HCT116 (cell line): Measurements from ENCODE around the gene SPESP1. TPM values are rescaled to one million over a fixed set of nuclear protein-coding genes. Genes with fewer than 3 reads are reported as not detected.

Experiments
- ATAC-seq: fragments of 200-7000 bp; cut with Tn5 transposase; 2 replicates; pipeline ENCODE4 v1.9.1; 2020; ENCODE audit warnings: mild to moderate bottlenecking, moderate library complexity
- BruUV-seq: library from RNA; stranded (reverse); fragments of 400-500 nt; replicated peaks from 2 replicates; lab custom pipeline; 2021; lab: Mats Ljungman, UMichigan
- CTCF ChIA-PET: fragments of 300-600 bp; sonication (Branson Sonifier 250); formaldehyde crosslinking; loops from one replicate; lab custom pipeline; 2021; ENCODE audit warnings: antibody characterized with exemption; lab: Charles Lee
- POLR2A ChIA-PET: fragments of 300-600, 350-600 bp; sonication (Branson Sonifier 250); formaldehyde crosslinking; loops from one replicate; lab custom pipeline; 2021; ENCODE audit warnings: antibody characterized with exemption; lab: Charles Lee
- RAD21 ChIA-PET, 2 experiments: fragments of 300-600 bp; sonication (Branson Sonifier 250); formaldehyde crosslinking; loops; one replicate each; lab custom pipeline; 2023; ENCODE audit warnings: low total read pairs in 2 of 2; ENCODE audit not compliant: uncharacterized antibody in 2 of 2, unreplicated experiment in 2 of 2, low non-redundant PET in 1 of 2; lab: Charles Lee
- DNase-seq: peaks from one replicate; pipeline ENCODE4 v3.0.0-alpha.2; 2010; ENCODE audit warnings: low read depth, low spot score
- H2AFZ ChIP-seq: fragments of 200-600 bp; shearing (Covaris generic), sonication (generic); 2 replicates; pipeline ENCODE4 v1.6.1; 2017; ENCODE audit warnings: low read depth, mixed run types, mixed read lengths, antibody characterized with exemption, low read length; ENCODE audit not compliant: poor library complexity, severe bottlenecking
- H3K27ac ChIP-seq: 2 replicates; pipeline ENCODE4 v1.5.1; 2012; ENCODE audit warnings: low read depth, low read length
- H3K27me3 ChIP-seq: fragments of 200-600 bp; sonication (generic); 2 replicates; pipeline ENCODE4 v1.6.1; 2016; ENCODE audit warnings: mixed run types, low read length, mixed read lengths; ENCODE audit not compliant: insufficient read depth
- H3K36me3 ChIP-seq, 2 experiments: fragments of 200-500 bp in 1 of 2; fragments of 200-600 bp in 1 of 2; sonication (Bioruptor generic) in 1 of 2; sonication (generic) in 1 of 2; 2 replicates each; pipeline versions ENCODE4 v1.5.1 to v1.6.1; 2014 to 2016; ENCODE audit warnings: low read length in 2 of 2, inconsistent platforms in 1 of 2, mixed read lengths in 1 of 2, mixed run types in 1 of 2; ENCODE audit not compliant: insufficient read depth in 2 of 2, control insufficient read depth in 1 of 2
- H3K4me1 ChIP-seq, 2 experiments: fragments of 200-600 bp in 1 of 2; sonication (generic) in 1 of 2; 2 replicates each; pipeline versions ENCODE4 v1.5.1 to v1.6.1; 2012 to 2017; ENCODE audit warnings: low read length in 2 of 2, inconsistent platforms in 1 of 2, mild to moderate bottlenecking in 1 of 2, mixed read lengths in 1 of 2, mixed run types in 1 of 2, moderate library complexity in 1 of 2; ENCODE audit not compliant: insufficient read depth in 2 of 2, control insufficient read depth in 1 of 2
- H3K4me2 ChIP-seq: fragments of 200-600 bp; sonication (generic); 2 replicates; pipeline ENCODE4 v1.6.1; 2017; ENCODE audit warnings: mixed run types, low read length, mixed read lengths
- H3K4me3 ChIP-seq, 2 experiments: fragments of 200-600 bp in 1 of 2; sonication (generic) in 1 of 2; replicated peaks in 1 of 2; 2 replicates each; pipeline ENCODE4 v1.5.1; 2011 to 2016; ENCODE audit warnings: low read length in 2 of 2, control low read depth in 1 of 2, low read depth in 1 of 2, mild to moderate bottlenecking in 1 of 2, mixed read lengths in 1 of 2, mixed run types in 1 of 2
- H3K79me2 ChIP-seq: fragments of 200-600 bp; sonication (generic); 2 replicates; pipeline ENCODE4 v1.6.1; 2017; ENCODE audit warnings: mild to moderate bottlenecking, mixed run types, low read length, moderate library complexity, mixed read lengths; ENCODE audit not compliant: insufficient read depth
- H3K9ac ChIP-seq: fragments of 200-600 bp; sonication (generic); 2 replicates; pipeline ENCODE4 v1.6.1; 2016; ENCODE audit warnings: low read length, mixed read lengths
- H3K9me2 ChIP-seq: fragments of 200-600 bp; sonication (generic), shearing (Covaris generic); 2 replicates; pipeline ENCODE4 v1.6.1; 2017; ENCODE audit warnings: mixed run types, mild to moderate bottlenecking, moderate library complexity; ENCODE audit not compliant: insufficient read depth
- H3K9me3 ChIP-seq, 2 experiments: fragments of 200-500 bp in 1 of 2; fragments of 200-600 bp in 1 of 2; sonication (Bioruptor generic) in 1 of 2; sonication (generic) in 1 of 2; 2 replicates each; pipeline ENCODE4 v1.6.1; 2014 to 2017; ENCODE audit warnings: low read length in 2 of 2, mixed read lengths in 2 of 2, inconsistent platforms in 1 of 2, low read depth in 1 of 2, mild to moderate bottlenecking in 1 of 2, mixed run types in 1 of 2, moderate library complexity in 1 of 2; ENCODE audit not compliant: control insufficient read depth in 1 of 2, insufficient read depth in 1 of 2
- H4K20me1 ChIP-seq: fragments of 200-600 bp; sonication (generic), shearing (Covaris generic); 2 replicates; pipeline ENCODE4 v1.6.1; 2017; ENCODE audit warnings: mixed run types, mild to moderate bottlenecking, moderate library complexity; ENCODE audit not compliant: insufficient read depth
- ATF3 ChIP-seq: IDR thresholded peaks from 2 replicates; pipeline ENCODE4 v1.6.1; 2012
- CBX3 ChIP-seq: IDR thresholded peaks from 2 replicates; pipeline ENCODE4 v1.6.1; 2012; ENCODE audit warnings: low read depth
- CEBPB ChIP-seq: IDR thresholded peaks from 2 replicates; pipeline ENCODE4 v1.6.1; 2012; ENCODE audit warnings: low read depth
- CTCF ChIP-seq, 3 experiments: fragments of 200-600 bp in 1 of 3; sonication (generic) in 1 of 3; IDR thresholded peaks in 2 of 3; conservative IDR thresholded peaks in 1 of 3; 2 replicates each; pipeline ENCODE4 v1.5.1; 2012 to 2017; ENCODE audit warnings: low read depth in 2 of 3, low read length in 2 of 3, antibody characterized with exemption in 1 of 3, borderline replicate concordance in 1 of 3, control low read depth in 1 of 3, mild to moderate bottlenecking in 1 of 3, mixed read lengths in 1 of 3, mixed run types in 1 of 3, moderate library complexity in 1 of 3; ENCODE audit not compliant: insufficient read depth in 1 of 3
- EGR1 ChIP-seq: IDR thresholded peaks from 2 replicates; pipeline ENCODE4 v1.6.1; 2012; ENCODE audit warnings: low read depth
- ELF1 ChIP-seq: IDR thresholded peaks from 2 replicates; pipeline ENCODE4 v1.6.1; 2012; ENCODE audit warnings: low read depth, borderline replicate concordance
- EZH2 ChIP-seq: fragments of 200-600 bp; sonication (generic); IDR thresholded peaks from 2 replicates; pipeline ENCODE4 v1.6.1; 2017; ENCODE audit warnings: antibody characterized with exemption, mixed run types
- EZH2phosphoT487 ChIP-seq: fragments of 200-600 bp; IDR thresholded peaks from 2 replicates; pipeline ENCODE4 v1.6.1; 2018; ENCODE audit warnings: antibody characterized with exemption, borderline replicate concordance
- FOSL1 ChIP-seq: IDR thresholded peaks from 2 replicates; pipeline ENCODE4 v1.6.1; 2012; ENCODE audit warnings: low read depth
- JUND ChIP-seq: IDR thresholded peaks from 2 replicates; pipeline ENCODE4 v1.6.1; 2012
- MAX ChIP-seq: IDR thresholded peaks from 2 replicates; pipeline ENCODE4 v1.6.1; 2012
- RAD21 ChIP-seq: IDR thresholded peaks from 2 replicates; pipeline ENCODE4 v1.6.1; 2012; ENCODE audit warnings: low read depth, mild to moderate bottlenecking
- SIN3A ChIP-seq: IDR thresholded peaks from 2 replicates; pipeline ENCODE4 v1.6.1; 2012; ENCODE audit warnings: low read depth
- SP1 ChIP-seq: IDR thresholded peaks from 2 replicates; pipeline ENCODE4 v1.6.1; 2012; ENCODE audit warnings: low read depth
- SRF ChIP-seq: IDR thresholded peaks from 2 replicates; pipeline ENCODE4 v1.6.1; 2012; ENCODE audit warnings: low read depth
- TCF7L2 ChIP-seq: IDR thresholded peaks from 2 replicates; pipeline ENCODE4 v1.7.0; 2011; ENCODE audit warnings: borderline replicate concordance, inconsistent platforms; ENCODE audit not compliant: insufficient read depth, insufficient read length; ENCODE audit errors: extremely low read depth
- YY1 ChIP-seq: IDR thresholded peaks from 2 replicates; pipeline ENCODE4 v1.6.1; 2011; ENCODE audit warnings: low read length, low read depth, moderate library complexity, mild to moderate bottlenecking; ENCODE audit not compliant: insufficient replicate concordance; ENCODE audit errors: extremely low read depth
- ZBTB33 ChIP-seq: IDR thresholded peaks from 2 replicates; pipeline ENCODE4 v1.6.1; 2011; ENCODE audit warnings: mild to moderate bottlenecking, low read length, moderate library complexity; ENCODE audit not compliant: insufficient replicate concordance; ENCODE audit errors: extremely low read depth
- ZNF274 ChIP-seq: fragments of 200-500 bp; sonication (Bioruptor generic); IDR thresholded peaks from 2 replicates; pipeline ENCODE4 v1.6.1; 2014; ENCODE audit warnings: mild to moderate bottlenecking, low read depth, low read length, inconsistent platforms
- intact Hi-C: fragments of 100-400 bp; cut with micrococcal nuclease; formaldehyde crosslinking; loops from 2 replicates; pipeline ENCODE4 v1.10.0; 2022
- total RNA-seq: library from RNA; stranded (reverse); gene quantifications from one replicate; pipeline ENCODE4 v1.2.1, GENCODE V29; 2021; ENCODE audit not compliant: unreplicated experiment

SPESP1 gene
- total RNA-seq, 1 experiment from 2014 or later, result not detected

GRCh38 chr15:68992696-68993095 lies 62.4 kb downstream of the SPESP1 start:
- ChIA-PET POLR2A (no interaction called here), RAD21 (no interaction called here), CTCF (no interaction called here)
- no peak overlapping the region for H3K4me2 ChIP-seq
- no peaks in the 10 kb centered on the region for H3K27me3 ChIP-seq
- H3K4me1 ChIP-seq, result 0 out of 4 replicates have a peak, but pooled peaks cover 0 to 6% of the 10 kb centered on the region in 2 experiments
- no peak overlapping the region for H2AFZ ChIP-seq
- H4K20me1 ChIP-seq, result no peaks in the 10 kb centered on the region
- H3K36me3 ChIP-seq, result no peaks in the 10 kb centered on the region
- no peak overlapping the region for H3K27ac ChIP-seq
- BruUV-seq, result no TSS peak
- intact Hi-C loops, result no loop called here
- no peaks in the 10 kb centered on the region for H3K79me2 ChIP-seq
- H3K4me3 ChIP-seq, result no peak overlapping the region
- TF ChIP-seq SRF (no peak), TCF7L2 (no peak), EGR1 (no peak), ZBTB33 (no peak), SIN3A (no peak), RAD21 (no peak), ZNF274 (no peak), SP1 (no peak), CTCF (IDR thresholded peaks at IDR 0.05 in 2 of 3, conservative IDR thresholded peaks at IDR 0.05 in 1 of 3; ENCODE audit: borderline replicate concordance in 1 of 3, insufficient read depth in 1 of 3, low read depth in 2 of 3, low read length in 2 of 3) (no peak), CEBPB (no peak), CBX3 (no peak), YY1 (no peak), MAX (no peak), ATF3 (no peak), JUND (no peak), EZH2 (no peak), ELF1 (no peak), FOSL1 (no peak), EZH2phosphoT487 (no peak)
- no peak for DNase-seq
- H3K9me3 ChIP-seq, result no peaks in the 10 kb centered on the region
- no peak overlapping the region for H3K9ac ChIP-seq
- no peaks in the 10 kb centered on the region for H3K9me2 ChIP-seq
- ATAC-seq, result no peak
